HEK293T (cell line): ENCODE measurements around the gene ZDHHC14.
A peak's percentile ranks its signal among the peaks of the same experiment; 100 is the strongest.

Experiments used
- CTCF ChIA-PET: fragments of 350-600 bp; formaldehyde crosslinking; extraction: SDS; loops from one replicate; lab custom pipeline; 2021; ENCODE audit warnings: antibody characterized with exemption, inconsistent platforms; lab: Yijun Ruan, JAX
- POLR2A ChIA-PET: fragments of 350-600 bp; formaldehyde crosslinking; extraction: SDS; loops from one replicate; lab custom pipeline; 2020; ENCODE audit warnings: antibody characterized with exemption, inconsistent platforms; lab: Yijun Ruan, JAX
- DNase-seq: peaks from one replicate; pipeline ENCODE4 v3.0.0; 2012; ENCODE audit warnings: mixed read lengths; ENCODE audit errors: extremely low spot score
- ARNT ChIP-seq: fragments of 450-650 bp; IDR thresholded peaks from 2 replicates; pipeline ENCODE4 v1.6.1; 2017; ENCODE audit warnings: mild to moderate bottlenecking
- BHLHE40 ChIP-seq: fragments of 450-650 bp; IDR thresholded peaks from 2 replicates; pipeline ENCODE4 v1.6.1; 2016; ENCODE audit warnings: mild to moderate bottlenecking, moderate library complexity, borderline replicate concordance
- CTBP1 ChIP-seq: fragments of 450-650 bp; IDR thresholded peaks from 2 replicates; pipeline ENCODE4 v1.6.1; 2016; ENCODE audit warnings: borderline replicate concordance
- ELF4 ChIP-seq: fragments of 450-650 bp; IDR thresholded peaks from 2 replicates; pipeline ENCODE4 v1.6.1; 2017; ENCODE audit warnings: antibody characterized with exemption
- FOXA1 ChIP-seq: fragments of 450-650 bp; IDR thresholded peaks from 2 replicates; pipeline ENCODE4 v1.6.1; 2016; ENCODE audit warnings: mild to moderate bottlenecking
- FOXK2 ChIP-seq: fragments of 450-650 bp; IDR thresholded peaks from 2 replicates; pipeline ENCODE4 v1.6.1; 2016; ENCODE audit warnings: mild to moderate bottlenecking
- FOXM1 ChIP-seq: fragments of 450-650 bp; IDR thresholded peaks from 2 replicates; pipeline ENCODE4 v1.6.1; 2017; ENCODE audit warnings: mild to moderate bottlenecking, borderline replicate concordance
- HDGF ChIP-seq: fragments of 450-650 bp; IDR thresholded peaks from 2 replicates; pipeline ENCODE4 v1.6.1; 2017; ENCODE audit warnings: antibody characterized with exemption, borderline replicate concordance
- L3MBTL2 ChIP-seq: fragments of 450-650 bp; conservative IDR thresholded peaks from 2 replicates; pipeline ENCODE4 v1.6.1; 2016; ENCODE audit warnings: mild to moderate bottlenecking
- LEF1 ChIP-seq: fragments of 450-650 bp; IDR thresholded peaks from 2 replicates; pipeline ENCODE4 v1.6.1; 2017; ENCODE audit warnings: mild to moderate bottlenecking, borderline replicate concordance
- NFRKB ChIP-seq: fragments of 450-650 bp; IDR thresholded peaks from 2 replicates; pipeline ENCODE4 v1.6.1; 2016; ENCODE audit warnings: mild to moderate bottlenecking, moderate library complexity
- SP1 ChIP-seq: fragments of 450-650 bp; IDR thresholded peaks from 2 replicates; pipeline ENCODE4 v1.6.1; 2017
- SUZ12 ChIP-seq: fragments of 450-650 bp; IDR thresholded peaks from 2 replicates; pipeline ENCODE4 v1.6.1; 2016; ENCODE audit warnings: mild to moderate bottlenecking
- TARDBP ChIP-seq: fragments of 450-650 bp; IDR thresholded peaks from 2 replicates; pipeline ENCODE4 v1.6.1; 2016
- ZNF384 ChIP-seq: fragments of 450-650 bp; IDR thresholded peaks from 2 replicates; pipeline ENCODE4 v1.6.1; 2016
- TF ChIP-seq, protein P1 (sequence below): fragments of 450-650 bp; IDR thresholded peaks from 2 replicates; pipeline ENCODE4 v1.6.1; 2016

ZDHHC14 gene

DNA sequence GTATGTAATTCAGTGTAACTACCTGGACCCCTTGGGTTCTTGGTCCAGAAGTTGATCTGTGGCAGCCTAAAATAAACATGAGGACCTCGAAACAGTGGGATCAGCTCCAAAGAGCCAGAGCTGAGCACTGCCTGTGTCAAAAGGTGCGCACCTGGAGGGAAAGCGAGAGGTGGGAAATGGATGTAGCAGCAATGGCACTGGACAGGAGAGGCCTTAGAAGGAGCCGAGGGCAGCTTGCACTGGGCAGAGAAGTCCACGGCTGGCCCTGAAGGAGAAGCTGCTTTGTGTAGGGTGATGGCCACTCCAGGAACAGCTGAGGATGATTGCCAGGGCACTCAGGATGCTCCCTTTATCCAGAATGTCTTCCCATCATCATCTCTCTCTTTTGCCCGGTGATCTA is 228.1 kb downstream of the ZDHHC14 start:
- POLR2A ChIA-PET = no interaction called here
- TF ChIP-seq SP1 = no peak
- no peak for TF ChIP-seq TARDBP
- TF ChIP-seq FOXA1 = no peak
- TF ChIP-seq LEF1 = no peak
- TF ChIP-seq FOXM1 = no peak
- no peak for TF ChIP-seq NFRKB
- no peak for TF ChIP-seq ARNT
- TF ChIP-seq BHLHE40 = no peak
- TF ChIP-seq ZNF384 = no peak
- no peak for TF ChIP-seq L3MBTL2
- TF ChIP-seq, protein P1, sequence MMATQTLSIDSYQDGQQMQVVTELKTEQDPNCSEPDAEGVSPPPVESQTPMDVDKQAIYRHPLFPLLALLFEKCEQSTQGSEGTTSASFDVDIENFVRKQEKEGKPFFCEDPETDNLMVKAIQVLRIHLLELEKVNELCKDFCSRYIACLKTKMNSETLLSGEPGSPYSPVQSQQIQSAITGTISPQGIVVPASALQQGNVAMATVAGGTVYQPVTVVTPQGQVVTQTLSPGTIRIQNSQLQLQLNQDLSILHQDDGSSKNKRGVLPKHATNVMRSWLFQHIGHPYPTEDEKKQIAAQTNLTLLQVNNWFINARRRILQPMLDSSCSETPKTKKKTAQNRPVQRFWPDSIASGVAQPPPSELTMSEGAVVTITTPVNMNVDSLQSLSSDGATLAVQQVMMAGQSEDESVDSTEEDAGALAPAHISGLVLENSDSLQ = no peak
- no peak for TF ChIP-seq HDGF
- no peak for TF ChIP-seq FOXK2
- no peak for TF ChIP-seq ELF4
- TF ChIP-seq SUZ12 = no peak
- no peak for DNase-seq
- CTCF ChIA-PET = no interaction called here

DNA sequence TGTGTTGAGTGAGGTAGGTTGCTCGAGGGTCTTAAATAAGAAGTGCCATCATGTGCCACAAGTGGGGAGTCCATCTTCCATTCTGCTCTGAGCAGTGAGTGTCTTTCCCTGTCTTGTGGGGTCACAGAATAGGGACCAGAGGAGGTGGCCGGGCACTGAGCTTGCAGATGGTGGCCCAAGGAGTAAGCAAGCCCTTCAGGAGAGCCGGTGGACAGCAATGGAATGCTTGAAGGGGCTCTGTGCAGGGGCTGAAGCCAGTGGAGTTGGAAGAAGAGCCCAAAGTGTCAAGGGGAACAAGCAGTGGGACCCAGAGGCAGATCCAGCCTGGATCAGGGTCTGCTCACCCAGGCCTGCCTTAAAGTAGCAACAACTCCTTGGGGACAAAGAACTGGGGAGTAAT is 228.6 kb downstream of the ZDHHC14 start:
- no peak for DNase-seq
- ChIA-PET POLR2A (no interaction called here), CTCF (no interaction called here)
- TF ChIP-seq SP1 (no peak), HDGF (no peak), FOXM1 (no peak), SUZ12 (no peak), ELF4 (no peak), TARDBP (no peak), FOXA1 (no peak), BHLHE40 (no peak), ARNT (no peak), LEF1 (no peak), ZNF384 (no peak), NFRKB (no peak), CTBP1 (no peak), L3MBTL2 (no peak), FOXK2 (no peak)
- TF ChIP-seq, protein P1 = no peak

DNA sequence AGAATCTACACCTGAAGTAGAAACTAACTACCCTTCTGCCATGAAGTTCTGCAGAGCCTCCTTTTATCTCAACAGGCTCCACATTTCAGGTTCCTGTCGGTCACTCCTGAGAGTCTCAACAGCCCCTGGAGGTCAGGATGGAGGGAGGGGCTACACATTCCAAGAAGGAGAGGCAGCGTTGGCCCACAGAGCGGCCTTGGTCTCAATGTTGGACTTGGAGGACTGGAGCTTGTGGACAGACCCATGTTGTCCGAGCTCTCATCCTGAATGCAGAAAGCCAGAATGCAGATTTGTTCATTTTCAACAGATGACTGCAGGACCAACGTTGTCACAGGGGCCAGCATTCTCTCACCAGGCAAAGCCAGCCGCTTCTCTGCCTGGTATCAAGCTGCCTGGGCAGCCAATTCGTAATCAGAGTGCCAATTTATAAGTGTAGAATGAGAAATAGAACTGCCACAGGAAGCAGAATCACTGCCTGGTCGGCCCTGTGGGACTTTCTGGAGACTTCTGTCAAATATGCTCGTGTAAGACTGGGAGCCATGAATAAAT is 229.5 kb downstream of the ZDHHC14 start:
- CTCF ChIA-PET = no interaction called here
- POLR2A ChIA-PET = interaction anchor here (1.6 to 3.9 kb wide), 2 partner anchors 230 to 288 kb away, joined by 4 to 24 read pairs; partner anchors contain the start of genes TMEM242 and ZDHHC14
- DNase-seq = no peak
- no peak for TF ChIP-seq ARNT
- no peak for TF ChIP-seq LEF1
- TF ChIP-seq NFRKB = no peak
- TF ChIP-seq ZNF384 = no peak
- no peak for TF ChIP-seq HDGF
- no peak for TF ChIP-seq SUZ12
- no peak for TF ChIP-seq CTBP1
- TF ChIP-seq L3MBTL2 = no peak
- TF ChIP-seq, protein P1 = no peak
- no peak for TF ChIP-seq ELF4
- no peak for TF ChIP-seq FOXM1
- no peak for TF ChIP-seq FOXK2
- TF ChIP-seq FOXA1 = no peak
- no peak for TF ChIP-seq TARDBP
- no peak for TF ChIP-seq SP1
- no peak for TF ChIP-seq BHLHE40

DNA sequence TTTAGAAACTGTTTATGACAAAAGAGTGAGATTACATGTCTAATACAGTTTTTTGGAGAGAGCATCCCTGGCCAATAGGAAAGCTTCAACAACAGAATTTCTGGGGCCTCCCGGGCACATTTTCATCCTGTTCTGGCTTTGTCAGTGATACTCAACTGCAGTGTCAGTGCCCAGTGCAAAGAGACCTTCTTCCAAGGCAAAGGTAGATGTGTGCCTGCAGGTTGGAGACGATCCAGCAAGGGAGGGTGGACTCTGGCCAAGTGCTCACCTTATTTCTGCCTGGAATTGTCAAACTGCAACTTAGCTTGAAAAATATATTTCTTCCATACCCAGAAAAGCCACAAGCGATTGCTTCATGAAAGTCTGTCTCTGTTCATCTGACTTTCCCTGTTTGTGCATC is 230.4 kb downstream of the ZDHHC14 start:
- ChIA-PET POLR2A (interaction anchor here (1.6 to 3.9 kb wide), 2 partner anchors 231 to 288 kb away, joined by 4 to 24 read pairs; partner anchors contain the start of genes TMEM242 and ZDHHC14), CTCF (interaction anchor here (0.6 kb wide), 2 partner anchors 56 to 975 kb away, joined by 3 to 4 read pairs; no protein-coding TSS in a partner anchor)
- no peak for TF ChIP-seq CTBP1
- no peak for TF ChIP-seq LEF1
- no peak for DNase-seq

DNA sequence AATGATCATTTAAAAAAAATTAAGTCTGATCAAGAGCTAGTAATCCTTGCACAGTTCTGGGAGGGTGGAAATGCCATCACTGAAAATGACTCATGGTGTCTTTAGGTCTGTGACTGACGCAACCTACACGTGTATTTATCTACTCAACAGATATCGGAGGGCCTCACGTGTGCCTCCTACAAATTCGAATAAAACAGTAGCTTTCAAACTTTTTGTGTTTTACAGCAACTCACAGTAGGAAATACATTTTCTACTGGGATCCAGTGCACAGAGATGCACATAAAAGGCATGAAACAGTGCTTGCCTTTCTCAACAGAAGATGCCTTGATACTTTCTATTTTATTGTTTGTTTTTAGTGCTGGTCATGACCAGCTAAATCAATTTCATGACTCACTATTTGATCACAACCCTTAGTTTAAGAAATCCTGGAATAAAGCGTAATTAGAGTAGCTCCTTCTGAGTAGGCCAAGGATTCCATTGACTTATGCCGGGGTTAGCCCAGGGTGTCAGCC is 232.1 kb downstream of the ZDHHC14 start:
- TF ChIP-seq SUZ12 (no peak), L3MBTL2 (no peak; the same call in 1 of the 2 replicates), SP1 (no peak), ARNT (no peak), FOXK2 (no peak), CTBP1 (no peak)
- ChIA-PET POLR2A (interaction anchor here (1.2 to 3.9 kb wide), 2 partner anchors 38 to 290 kb away, joined by 3 to 24 read pairs; partner anchors contain the start of gene TMEM242), CTCF (interaction anchor here (0.8 to 2.9 kb wide), 2 partner anchors 298 to 459 kb away, joined by 3 to 10 read pairs; no protein-coding TSS in a partner anchor)
- no peak for DNase-seq

DNA sequence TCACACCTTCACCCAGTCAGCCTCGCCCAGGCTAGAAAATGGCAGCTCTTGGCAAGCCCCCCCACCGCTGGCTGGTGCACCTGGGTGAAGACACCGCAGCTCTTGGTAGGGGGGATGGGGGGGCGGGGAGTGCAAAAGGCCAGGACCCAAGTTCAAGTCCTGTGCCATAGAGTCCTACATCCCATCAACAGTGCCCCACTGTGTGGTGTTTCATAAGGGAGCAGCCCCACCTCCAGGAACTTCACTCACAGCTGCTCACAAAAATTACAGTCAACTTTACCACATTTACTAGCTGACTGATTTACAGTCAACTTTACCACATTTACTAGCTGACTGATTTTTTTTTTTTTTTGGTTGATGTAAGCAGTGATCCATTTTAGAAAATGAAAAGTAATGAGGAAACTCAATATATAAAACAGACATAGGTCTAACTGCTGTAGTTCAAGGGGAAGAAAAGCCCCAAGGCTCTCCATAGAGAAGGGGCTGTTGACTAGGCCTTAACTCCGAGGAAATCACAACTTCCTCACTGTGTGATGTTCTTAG is 233.1 kb downstream of the ZDHHC14 start:
- POLR2A ChIA-PET = interaction anchor here (2.2 to 3.9 kb wide), 2 partner anchors 234 to 291 kb away, joined by 8 to 24 read pairs; partner anchors contain the start of gene TMEM242
- TF ChIP-seq ZNF384 (peak; percentile 71), CTBP1 (no peak)
- TF ChIP-seq, protein P1 = peak; percentile 78
- CTCF ChIA-PET = interaction anchor here (0.6 to 2.9 kb wide), 6 partner anchors 52 to 1124 kb away, joined by 3 to 10 read pairs (median 3); no protein-coding TSS in a partner anchor
- no peak for DNase-seq
